ENCODE measurements around the gene SHOC2. TPM values are rescaled to one million over a fixed set of nuclear protein-coding genes. Genes with fewer than 3 reads are reported as not detected.

SHOC2 gene
- total and polyA plus RNA-seq, 2 of the 13 experiments (the other 11 are each of a cell fraction or from before 2014, with no cell fraction given) = 8.6 to 25.5 TPM

DNA sequence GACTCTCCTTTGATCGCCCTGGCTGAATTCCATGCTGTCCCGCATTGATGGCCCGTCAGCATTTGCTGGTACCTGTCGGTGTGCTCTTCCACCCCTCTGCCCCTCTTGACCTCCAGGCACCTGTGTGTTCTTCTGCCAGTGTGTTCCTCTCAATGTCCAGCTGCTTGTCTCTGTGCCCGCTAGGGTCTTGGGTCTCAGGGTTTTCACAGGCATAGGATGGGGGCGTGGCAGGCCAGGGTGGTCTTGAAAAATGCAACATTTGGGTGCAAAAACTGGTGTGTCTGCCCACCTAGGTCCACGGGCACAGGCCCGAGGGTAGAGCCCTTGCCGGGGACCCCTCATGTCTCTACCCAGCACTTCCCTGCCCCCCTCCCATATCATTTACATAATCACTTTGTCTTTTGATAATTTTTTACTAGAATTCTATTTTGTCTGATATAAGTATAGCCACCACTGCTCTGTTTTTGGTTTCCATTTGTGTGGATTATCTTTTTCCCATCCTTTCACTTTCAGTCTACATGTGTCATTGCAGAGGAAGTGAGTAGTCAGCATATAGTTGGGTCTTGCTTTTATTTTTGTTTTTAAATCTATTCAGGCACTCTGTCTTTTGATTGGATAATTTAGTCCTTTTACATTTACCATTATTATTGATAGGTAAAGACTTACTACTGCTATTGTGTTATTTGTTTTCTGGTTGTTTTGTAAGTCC is 110.8 kb downstream of the SHOC2 start:
- in situ Hi-C loops (cut with HindIII; ENCODE audit: extremely low pct_ligation_motif_present, low pct_unique_long_range_greater_than_20kb) = no loop called here
- intact Hi-C loops (cut with micrococcal nuclease; ENCODE audit: unreplicated experiment) = no loop called here
- Histone ChIP-seq H3K4me2 (ENCODE audit: low read depth, low read length) (no peak overlapping the region), H3K9ac (ENCODE audit: insufficient read depth, low read depth, low read length) (no peak overlapping the region), H4K20me1 (ENCODE audit: insufficient read depth, low read length) (no peaks in the 10 kb centered on the region), H3K4me3 (replicated peaks in 1 of 3; ENCODE audit: insufficient read depth in 1 of 3, low read depth in 2 of 3, low read length in 3 of 3) (no peak overlapping the region), H3K36me3 (replicated peaks in 1 of 2; ENCODE audit: control insufficient read depth in 1 of 2, insufficient read depth in 2 of 2, low read length in 2 of 2) (no peaks in the 10 kb centered on the region), H2AFZ (ENCODE audit: low read length) (no peak overlapping the region), H3K27me3 (ENCODE audit: control insufficient read depth in 1 of 2, insufficient read depth in 2 of 2, low read length in 2 of 2) (no peaks in the 10 kb centered on the region), H3K4me1 (ENCODE audit: insufficient read depth, low read length) (no peaks in the 10 kb centered on the region), H3K27ac (ENCODE audit: extremely low read length, insufficient read depth, low read length) (no peak overlapping the region), H3K79me2 (ENCODE audit: insufficient read depth, low read length) (no peaks in the 10 kb centered on the region), H3K9me3 (ENCODE audit: low read length) (peaks cover 8% of the 10 kb centered on the region; the same call in 1 of the 2 replicates)
- DNase-seq (ENCODE audit: low spot score) (no peak), FAIRE-seq (no peak), ATAC-seq (no peak; the same call in 2 of the 3 replicates)
- BruUV-seq (replicated peaks) = no TSS peak
- ChIA-PET POLR2A (no interaction called here), CTCF (ENCODE audit: low intra/inter-chr PET ratio, low total read pairs) (no interaction called here)
- 91% methylated on average over 9 of the region's 9 CpGs for WGBS (ENCODE audit: low lambda C conversion rate)
- no peak for TF ChIP-seq KDM5B (CRISPR knock-in tag; IDR thresholded peaks at IDR 0.05; ENCODE audit: borderline replicate concordance)
- TF ChIP-seq MAFF (IDR thresholded peaks at IDR 0.05; ENCODE audit: low read depth, low read length) = 0 out of 2 replicates have a peak, but pooled peaks have one; percentile 28
- no peak for TF ChIP-seq ATF1 (CRISPR knock-in tag; IDR thresholded peaks at IDR 0.05)
- TF ChIP-seq MAFK (conservative IDR thresholded peaks at IDR 0.05 in 1 of 2, IDR thresholded peaks at IDR 0.05 in 1 of 2; ENCODE audit: low read length in 2 of 2) = peak in 1 of 2 experiments; percentile 37; a peak in 2 of 4 replicates
- no peak for TF ChIP-seq FOXM1 (CRISPR knock-in tag; IDR thresholded peaks at IDR 0.05)
- no peak for TF ChIP-seq RAD51 (IDR thresholded peaks at IDR 0.05; ENCODE audit: borderline replicate concordance)

DNA sequence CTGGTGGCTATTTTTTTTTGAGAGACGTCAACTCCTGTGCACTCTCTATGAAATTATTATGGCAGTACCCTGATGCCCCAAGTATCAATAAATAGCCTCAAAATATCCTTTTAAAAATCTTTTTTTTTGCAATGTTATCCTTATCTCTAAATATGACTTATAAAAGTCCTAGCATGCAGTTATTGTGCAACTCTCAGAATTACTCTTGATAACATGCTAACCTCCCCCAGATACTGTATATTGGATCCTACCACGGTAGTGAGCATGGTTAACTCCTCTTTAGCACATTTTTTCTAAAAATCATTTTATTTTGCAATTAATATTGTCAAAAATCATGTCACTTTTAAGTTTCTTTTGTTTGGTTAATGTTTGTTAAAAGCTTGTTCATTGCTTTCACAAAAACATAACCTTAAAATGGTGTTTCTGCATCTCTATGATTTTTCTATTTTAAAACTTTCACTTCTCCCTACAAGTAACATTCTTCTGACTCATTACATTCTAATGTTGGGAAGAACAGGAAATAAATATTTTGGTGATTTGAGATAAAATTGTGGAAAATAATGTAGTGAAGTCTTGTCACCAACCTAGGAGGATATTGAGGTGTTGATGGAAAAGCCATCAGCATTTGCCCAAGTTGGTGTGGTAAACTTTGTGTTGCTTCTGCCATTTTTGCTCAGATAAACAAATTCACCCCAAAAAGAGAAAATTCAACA is 115.3 kb downstream of the SHOC2 start:
- H3K4me2 ChIP-seq (ENCODE audit: low read depth, low read length) = no peak overlapping the region
- in situ Hi-C loops (cut with HindIII; ENCODE audit: extremely low pct_ligation_motif_present, low pct_unique_long_range_greater_than_20kb) (no loop called here), intact Hi-C loops (cut with micrococcal nuclease; ENCODE audit: unreplicated experiment) (no loop called here)
- WGBS (ENCODE audit: low lambda C conversion rate) = 63% methylated on average over 2 of the region's 2 CpGs
- CTCF ChIA-PET (ENCODE audit: low intra/inter-chr PET ratio, low total read pairs) = no interaction called here
- no peak overlapping the region for H3K4me3 ChIP-seq (replicated peaks in 1 of 3; ENCODE audit: insufficient read depth in 1 of 3, low read depth in 2 of 3, low read length in 3 of 3)
- no peaks in the 10 kb centered on the region for H3K4me1 ChIP-seq (ENCODE audit: insufficient read depth, low read length)
- no peak for TF ChIP-seq IKZF1 (IDR thresholded peaks at IDR 0.05)
- 0 out of 2 replicates have a peak, but pooled peaks have one; percentile 18 for TF ChIP-seq CEBPB (IDR thresholded peaks at IDR 0.05; ENCODE audit: borderline replicate concordance, low read depth, low read length)
- no peak overlapping the region for H2AFZ ChIP-seq (ENCODE audit: low read length)
- POLR2A ChIA-PET = no interaction called here
- ATAC-seq (no peak), FAIRE-seq (no peak), DNase-seq (ENCODE audit: low spot score) (no peak)
- H3K79me2 ChIP-seq (ENCODE audit: insufficient read depth, low read length) = no peaks in the 10 kb centered on the region
- peaks cover 25% of the 10 kb centered on the region for H3K9me3 ChIP-seq (ENCODE audit: low read length)
- H3K36me3 ChIP-seq (replicated peaks in 1 of 2; ENCODE audit: control insufficient read depth in 1 of 2, insufficient read depth in 2 of 2, low read length in 2 of 2) = no peaks in the 10 kb centered on the region
- no peaks in the 10 kb centered on the region for H3K27me3 ChIP-seq (ENCODE audit: control insufficient read depth in 1 of 2, insufficient read depth in 2 of 2, low read length in 2 of 2)
- no peaks in the 10 kb centered on the region for H4K20me1 ChIP-seq (ENCODE audit: insufficient read depth, low read length)
- no peak overlapping the region for H3K9ac ChIP-seq (ENCODE audit: insufficient read depth, low read depth, low read length)
- H3K27ac ChIP-seq (ENCODE audit: extremely low read length, insufficient read depth, low read length) = no peak overlapping the region
- BruUV-seq (replicated peaks) = no TSS peak
